B cell (primary cell): ENCODE measurements around the gene UCKL1. TPM values are rescaled to one million over a fixed set of nuclear protein-coding genes. Genes with fewer than 3 reads are reported as not detected.

Source experiments
- ATAC-seq: fragments of 200-7000 bp; cut with Tn5 transposase; one replicate; pipeline ENCODE4 v1.10.0; 2021; ENCODE audit warnings: low read depth, mild to moderate bottlenecking, moderate number of reproducible peaks, moderate library complexity
- CTCF ChIA-PET: fragments of 350-600 bp; sonication (Branson Sonifier 250); formaldehyde crosslinking; loops from one replicate; lab custom pipeline; 2021; ENCODE audit warnings: antibody characterized with exemption, inconsistent platforms; lab: Charles Lee
- POLR2A ChIA-PET: fragments of 350-600 bp; sonication (Branson Sonifier 250); formaldehyde crosslinking; loops from one replicate; lab custom pipeline; 2021; ENCODE audit warnings: antibody characterized with exemption; lab: Charles Lee
- DNase-seq: peaks from one replicate; pipeline ENCODE4 v3.0.0; 2013
- H2AFZ ChIP-seq: 2 replicates; pipeline ENCODE4 v1.6.1; 2012; ENCODE audit warnings: mild to moderate bottlenecking, low read depth, low read length; ENCODE audit not compliant: insufficient read depth, poor library complexity, severe bottlenecking
- H3K27ac ChIP-seq, 2 donors: 1 replicate in 1 of 2; 2 replicates in 1 of 2; pipeline ENCODE4 v1.5.1; 2012 to 2013; ENCODE audit warnings: low read length in 2 of 2, mild to moderate bottlenecking in 2 of 2, moderate library complexity in 1 of 2
- H3K27me3 ChIP-seq, 4 experiments: fragments of 200-600 bp in 1 of 4; sonication (generic) in 1 of 4; replicated peaks in 1 of 4; 1 replicate in 2 of 4; 2 replicates in 2 of 4; pipeline versions ENCODE4 v1.6.1 to v1.7.0; 2013 to 2016; ENCODE audit warnings: low read length in 3 of 4, mild to moderate bottlenecking in 2 of 4, mixed read lengths in 1 of 4, moderate library complexity in 1 of 4; ENCODE audit not compliant: insufficient read depth in 4 of 4, control insufficient read depth in 3 of 4; ENCODE audit errors: control extremely low read depth in 1 of 4
- H3K36me3 ChIP-seq, 2 experiments: replicated peaks in 1 of 2; 1 replicate in 1 of 2; 2 replicates in 1 of 2; pipeline versions ENCODE4 v1.6.1 to v1.7.1; 2013; ENCODE audit warnings: low read length in 1 of 2; ENCODE audit not compliant: insufficient read depth in 2 of 2, control insufficient read depth in 1 of 2; ENCODE audit errors: control extremely low read depth in 1 of 2, extremely low read depth in 1 of 2
- H3K4me1 ChIP-seq, 2 donors: fragments of 200-600 bp in 1 of 2; sonication (generic) in 1 of 2; 1 replicate in 1 of 2; 2 replicates in 1 of 2; pipeline versions ENCODE4 v1.5.1 to v1.6.1; 2013 to 2017; ENCODE audit warnings: low read length in 2 of 2; ENCODE audit not compliant: control insufficient read depth in 2 of 2, insufficient read depth in 2 of 2
- H3K4me2 ChIP-seq: replicated peaks from 2 replicates; pipeline ENCODE3; 2012; ENCODE audit warnings: mild to moderate bottlenecking, low read depth, low read length; ENCODE audit not compliant: poor library complexity, severe bottlenecking
- H3K4me3 ChIP-seq, 5 experiments: fragments of 200-600 bp in 1 of 5; sonication (generic) in 1 of 5; 1 replicate in 3 of 5; 2 replicates in 2 of 5; pipeline versions ENCODE4 v1.5.1 to v1.7.0; 2011 to 2016; ENCODE audit warnings: low read length in 4 of 5, mild to moderate bottlenecking in 4 of 5, low read depth in 2 of 5, control low read depth in 1 of 5, moderate library complexity in 1 of 5; ENCODE audit not compliant: insufficient read depth in 1 of 5; ENCODE audit errors: control extremely low read depth in 1 of 5, extremely low read depth in 1 of 5
- H3K79me2 ChIP-seq: fragments of 200-600 bp; sonication (generic); one replicate; pipeline ENCODE4 v1.6.0; 2016; ENCODE audit warnings: low read length; ENCODE audit not compliant: control insufficient read depth, insufficient read depth
- H3K9ac ChIP-seq: fragments of 200-600 bp; sonication (generic); 2 replicates; pipeline ENCODE4 v1.6.1; 2017; ENCODE audit warnings: mild to moderate bottlenecking, low read length, moderate library complexity
- H3K9me3 ChIP-seq, 3 donors: one replicate each; pipeline versions ENCODE4 v1.6.1 to v1.7.1; 2013; ENCODE audit warnings: low read length in 2 of 3; ENCODE audit not compliant: control insufficient read depth in 2 of 3, insufficient read depth in 1 of 3; ENCODE audit errors: control extremely low read depth in 1 of 3
- H4K20me1 ChIP-seq: 2 replicates; pipeline ENCODE4 v1.6.0; 2012; ENCODE audit warnings: mild to moderate bottlenecking, low read length; ENCODE audit not compliant: insufficient read depth, control insufficient read depth, poor library complexity, severe bottlenecking
- H3K27ac Mint-ChIP-seq: one replicate; pipeline ENCODE4 v1.8.0; 2021; ENCODE audit warnings: mixed read lengths
- H3K27me3 Mint-ChIP-seq: one replicate; pipeline ENCODE4 v1.8.0; 2021; ENCODE audit warnings: mixed read lengths
- H3K4me1 Mint-ChIP-seq: one replicate; pipeline ENCODE4 v1.8.0; 2021; ENCODE audit warnings: mixed read lengths
- H3K4me3 Mint-ChIP-seq: one replicate; pipeline ENCODE4 v1.8.0; 2021; ENCODE audit warnings: mixed read lengths
- H3K9me3 Mint-ChIP-seq: one replicate; pipeline ENCODE4 v1.8.0; 2022; ENCODE audit warnings: mixed read lengths; ENCODE audit not compliant: insufficient read depth
- EZH2 ChIP-seq: IDR thresholded peaks from 2 replicates; pipeline ENCODE4 v1.6.1; 2012; ENCODE audit warnings: borderline replicate concordance, low read depth, mild to moderate bottlenecking, moderate library complexity, low read length; ENCODE audit not compliant: insufficient read depth, poor library complexity, severe bottlenecking
- WGBS: methylation state at CpG from one replicate; pipeline ENCODE4 v1.1.5; 2013; ENCODE audit warnings: missing lambda C conversion rate; ENCODE audit not compliant: insufficient coverage; 5-methylcytosine and 5-hydroxymethylcytosine counted together
- intact Hi-C: fragments of 100-400 bp; cut with micrococcal nuclease; formaldehyde crosslinking; loops from one replicate; pipeline ENCODE4 v1.10.0; 2022
- polyA plus RNA-seq: library from polyadenylated mRNA; depleted of rRNA; stranded (reverse); fragments of >200 nt; gene quantifications from 2 replicates; pipeline ENCODE4 v1.2.3, GENCODE V29; 2012
- total RNA-seq, 2 donors: library from RNA; stranded (reverse); fragments of 120-200 nt in 1 of 2; gene quantifications; 1 replicate in 1 of 2; 2 replicates in 1 of 2; pipeline versions ENCODE4 v1.2.3 to v1.2.4, GENCODE V29; 2013 to 2022
- TF ChIP-seq, protein P1 (sequence below): fragments of 200-600 bp; IDR thresholded peaks from one replicate; pipeline ENCODE4 v1.8.0; 2022; ENCODE audit warnings: antibody characterized with exemption, mild to moderate bottlenecking

The UCKL1 gene
- total and polyA plus RNA-seq, 2 donors (not counting 1 experiment from before 2014, with no cell fraction given), result 106 to 199 TPM

DNA sequence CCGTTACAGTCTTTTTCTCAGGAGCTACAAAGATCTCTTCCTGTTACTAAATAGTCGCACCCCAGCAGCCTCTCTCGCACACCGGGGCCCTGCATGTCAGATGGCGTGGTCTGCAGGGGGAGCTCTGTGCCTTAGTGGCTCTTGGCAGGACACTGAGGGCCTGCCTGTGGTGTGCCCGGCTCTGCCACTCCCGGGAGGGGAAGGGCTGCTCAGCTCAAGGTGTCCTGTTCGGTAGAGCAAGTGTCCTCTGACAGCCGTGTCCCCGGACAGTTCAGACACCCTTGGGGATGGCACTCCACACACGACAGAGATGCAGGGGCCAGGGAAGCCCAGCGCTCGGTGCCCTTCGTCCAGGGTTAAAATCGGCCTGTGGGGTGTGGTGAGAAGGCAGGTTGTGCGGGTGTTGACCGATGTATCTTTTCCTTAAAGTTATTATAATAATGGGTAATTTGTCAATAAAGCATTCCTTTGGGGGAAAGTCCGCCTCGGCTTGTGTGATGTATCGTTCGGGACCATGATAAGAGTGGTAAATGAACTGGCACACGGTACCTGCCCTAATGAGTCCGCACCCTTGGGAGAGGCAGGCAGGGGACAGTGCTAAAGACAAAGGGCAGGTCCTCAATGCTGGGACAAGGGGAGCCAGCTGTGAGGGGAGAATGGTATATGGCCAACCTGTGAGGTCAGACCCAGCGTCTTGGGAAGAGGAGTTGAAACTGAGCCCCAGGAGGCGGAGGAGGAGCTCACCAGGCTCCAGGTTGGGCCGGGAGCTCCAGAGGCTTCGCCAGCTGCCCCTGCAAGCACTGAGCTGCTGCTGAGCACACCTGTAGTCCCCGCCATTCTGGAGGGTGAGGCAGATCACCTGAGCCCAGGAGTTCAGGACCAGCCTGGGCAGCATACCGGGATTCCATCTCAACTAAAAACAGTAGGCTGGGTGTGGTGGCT lies 64.9 kb downstream of the UCKL1 start:
- no peaks in the 10 kb centered on the region for H3K9me3 Mint-ChIP-seq
- Histone ChIP-seq H3K36me3 (peaks cover 3 to 35% of the 10 kb centered on the region in 2 experiments), H3K4me1 (peaks cover 7 to 14% of the 10 kb centered on the region in 2 donors), H3K4me3 (no peak overlapping the region), H3K27ac (no peak overlapping the region), H3K9me3 (no peaks in the 10 kb centered on the region), H4K20me1 (peaks cover 20% of the 10 kb centered on the region), H3K9ac (no peak overlapping the region), H3K4me2 (no peak overlapping the region), H3K79me2 (peaks cover 12% of the 10 kb centered on the region), H2AFZ (no peak overlapping the region), H3K27me3 (no peaks in the 10 kb centered on the region)
- H3K4me1 Mint-ChIP-seq, result peaks cover 13% of the 10 kb centered on the region
- H3K27me3 Mint-ChIP-seq, result no peaks in the 10 kb centered on the region
- ChIA-PET POLR2A (interaction anchor here (1.6 kb wide), 1 partner anchor 26 kb away, joined by 3 read pairs; the partner anchor contains the start of gene TPD52L2), CTCF (no interaction called here)
- 94% methylated on average over 26 of the region's 29 CpGs for WGBS
- DNase-seq (no peak), ATAC-seq (no peak)
- no peak overlapping the region for H3K27ac Mint-ChIP-seq
- intact Hi-C loops, result loop anchor here (10.0 kb wide), 1 partner anchor 937 kb away; the partner anchor contains the start of gene SLC17A9
- TF ChIP-seq EZH2, result no peak
- H3K4me3 Mint-ChIP-seq, result no peak overlapping the region

DNA sequence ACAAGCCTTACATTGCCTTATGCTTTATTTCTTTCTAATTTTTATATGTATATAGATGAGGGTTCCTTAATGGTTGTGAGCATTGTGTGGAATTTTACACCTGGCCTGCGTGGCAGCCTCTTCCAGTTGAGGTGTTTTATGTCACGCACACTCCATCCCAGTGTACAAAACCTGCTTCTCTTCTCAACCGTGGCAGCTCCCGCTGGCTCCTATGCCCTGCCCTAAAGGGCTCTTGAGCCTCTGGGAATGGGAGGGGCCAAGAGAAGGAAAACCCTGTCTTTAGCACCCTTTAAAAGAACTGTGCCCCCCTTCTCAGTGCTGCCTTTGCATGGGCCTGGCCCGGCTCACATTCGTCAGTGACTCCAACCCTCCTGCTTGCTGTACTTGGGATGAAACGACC lies 65.6 kb downstream of the UCKL1 start:
- H4K20me1 ChIP-seq, result peaks cover 16% of the 10 kb centered on the region
- H3K27ac ChIP-seq, result no peak overlapping the region
- no peaks in the 10 kb centered on the region for H3K27me3 ChIP-seq
- Mint-ChIP-seq H3K27ac (no peak overlapping the region), H3K9me3 (no peaks in the 10 kb centered on the region), H3K4me1 (peaks cover 6% of the 10 kb centered on the region), H3K4me3 (no peak overlapping the region), H3K27me3 (no peaks in the 10 kb centered on the region)
- H2AFZ ChIP-seq, result no peak overlapping the region
- POLR2A ChIA-PET, result no interaction called here
- WGBS, result 100% methylated on average over 6 of the region's 7 CpGs
- no peak for TF ChIP-seq EZH2
- TF ChIP-seq, protein P1, sequence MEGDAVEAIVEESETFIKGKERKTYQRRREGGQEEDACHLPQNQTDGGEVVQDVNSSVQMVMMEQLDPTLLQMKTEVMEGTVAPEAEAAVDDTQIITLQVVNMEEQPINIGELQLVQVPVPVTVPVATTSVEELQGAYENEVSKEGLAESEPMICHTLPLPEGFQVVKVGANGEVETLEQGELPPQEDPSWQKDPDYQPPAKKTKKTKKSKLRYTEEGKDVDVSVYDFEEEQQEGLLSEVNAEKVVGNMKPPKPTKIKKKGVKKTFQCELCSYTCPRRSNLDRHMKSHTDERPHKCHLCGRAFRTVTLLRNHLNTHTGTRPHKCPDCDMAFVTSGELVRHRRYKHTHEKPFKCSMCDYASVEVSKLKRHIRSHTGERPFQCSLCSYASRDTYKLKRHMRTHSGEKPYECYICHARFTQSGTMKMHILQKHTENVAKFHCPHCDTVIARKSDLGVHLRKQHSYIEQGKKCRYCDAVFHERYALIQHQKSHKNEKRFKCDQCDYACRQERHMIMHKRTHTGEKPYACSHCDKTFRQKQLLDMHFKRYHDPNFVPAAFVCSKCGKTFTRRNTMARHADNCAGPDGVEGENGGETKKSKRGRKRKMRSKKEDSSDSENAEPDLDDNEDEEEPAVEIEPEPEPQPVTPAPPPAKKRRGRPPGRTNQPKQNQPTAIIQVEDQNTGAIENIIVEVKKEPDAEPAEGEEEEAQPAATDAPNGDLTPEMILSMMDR, result no peak
- intact Hi-C loops, result loop anchor here (10.0 kb wide), 1 partner anchor 936 kb away; the partner anchor contains the start of gene SLC17A9
- H3K4me1 ChIP-seq, result peaks cover 3 to 7% of the 10 kb centered on the region in 2 donors
- H3K4me2 ChIP-seq, result no peak overlapping the region
- CTCF ChIA-PET, result no interaction called here
- ATAC-seq, result no peak
- no peak for DNase-seq
- H3K4me3 ChIP-seq, result no peak overlapping the region
- H3K36me3 ChIP-seq, result peaks cover 3 to 35% of the 10 kb centered on the region in 2 experiments
- no peaks in the 10 kb centered on the region for H3K9me3 ChIP-seq
- peaks cover 9% of the 10 kb centered on the region for H3K79me2 ChIP-seq
- H3K9ac ChIP-seq, result no peak overlapping the region
